ENCODE results near the gene NFATC2. TPM values are rescaled to one million over a fixed set of nuclear protein-coding genes. Genes with fewer than 3 reads are reported as not detected.
A peak's percentile ranks its signal among the peaks of the same experiment; 100 is the strongest.

NFATC2 gene
- polyA plus RNA-seq, 1 donor from 2014 or later = not detected

DNA sequence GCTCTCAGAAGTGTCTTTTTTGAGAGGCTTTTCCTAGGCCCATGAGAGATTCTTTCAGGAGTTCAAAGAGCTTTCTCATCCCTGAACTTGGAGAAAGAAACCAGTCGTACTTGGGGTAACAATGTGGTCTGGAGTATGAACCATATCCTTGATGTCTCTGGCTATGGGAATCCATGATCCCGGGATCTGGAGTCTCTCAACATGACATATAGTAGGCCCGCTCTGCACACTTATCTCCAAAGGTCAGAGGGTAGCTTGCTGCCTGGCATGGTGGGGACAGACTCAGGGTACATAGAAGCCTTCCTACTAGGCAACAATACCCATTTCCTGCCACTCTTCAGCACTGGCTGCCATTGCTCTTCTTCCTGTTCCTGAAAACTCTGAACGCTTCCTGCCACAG lies 42.2 kb upstream of the NFATC2 start:
- H3K36me3 ChIP-seq (ENCODE audit: insufficient read depth, low read length) = no peaks in the 10 kb centered on the region
- TF ChIP-seq EP300 (conservative IDR thresholded peaks at IDR 0.05; ENCODE audit: poor library complexity, severe bottlenecking) = no peak
- TF ChIP-seq RAD21 (conservative IDR thresholded peaks at IDR 0.05) = no peak
- TF ChIP-seq CTCF (IDR thresholded peaks at IDR 0.05; ENCODE audit: poor library complexity, severe bottlenecking) = no peak
- TF ChIP-seq POLR2AphosphoS5 (IDR thresholded peaks at IDR 0.05) = no peak
- TF ChIP-seq EZH2 (IDR thresholded peaks at IDR 0.05; ENCODE audit: borderline replicate concordance, insufficient read depth, low read length, poor library complexity, severe bottlenecking) = no peak
- no peak for TF ChIP-seq REST (IDR thresholded peaks at IDR 0.05; ENCODE audit: borderline replicate concordance)
- H3K27ac ChIP-seq (ENCODE audit: low read length) = peak overlapping the region; percentile 2
- H3K4me2 ChIP-seq (ENCODE audit: low read length) = no peak overlapping the region
- H3K9me3 ChIP-seq (ENCODE audit: low read length) = no peaks in the 10 kb centered on the region
- no peak overlapping the region for H3K9ac ChIP-seq (ENCODE audit: low read length)
- no peaks in the 10 kb centered on the region for H4K20me1 ChIP-seq (ENCODE audit: insufficient read depth)
- H3F3A ChIP-seq (ENCODE audit: insufficient read depth, low read length, poor library complexity, severe bottlenecking) = no peaks in the 10 kb centered on the region
- no peak overlapping the region for H3K4me3 ChIP-seq (ENCODE audit: low read length)
- H3K27me3 ChIP-seq (ENCODE audit: insufficient read depth, low read depth, low read length) = no peaks in the 10 kb centered on the region
- H3K79me2 ChIP-seq (replicated peaks; ENCODE audit: insufficient read depth, low read length) = no peaks in the 10 kb centered on the region
- H3K9me2 ChIP-seq (ENCODE audit: insufficient read depth, low read length) = no peaks in the 10 kb centered on the region
- H2AFZ ChIP-seq (ENCODE audit: low read depth, low read length) = no peak overlapping the region

DNA sequence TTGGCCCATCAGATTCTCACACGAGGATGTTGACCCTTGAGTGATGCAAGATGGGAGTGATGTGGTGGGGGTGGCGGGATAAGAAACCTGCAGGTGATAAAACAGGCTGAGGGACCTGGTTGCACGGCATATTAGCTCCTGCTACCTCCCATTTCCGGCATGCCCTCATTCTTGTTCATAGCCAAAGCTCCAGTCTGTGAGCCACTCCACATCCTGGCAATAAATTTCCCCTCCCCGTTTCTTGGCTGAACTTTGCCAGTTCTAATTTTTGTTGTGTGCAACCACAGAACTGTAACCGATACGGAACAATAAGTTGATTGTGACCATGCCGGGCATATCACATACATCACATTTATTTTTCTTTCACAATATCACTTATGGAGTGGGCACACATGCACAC lies 41.6 kb upstream of the NFATC2 start:
- Histone ChIP-seq H4K20me1 (ENCODE audit: insufficient read depth) (no peaks in the 10 kb centered on the region), H2AFZ (ENCODE audit: low read depth, low read length) (no peak overlapping the region), H3K9me2 (ENCODE audit: insufficient read depth, low read length) (no peaks in the 10 kb centered on the region), H3K4me2 (ENCODE audit: low read length) (no peak overlapping the region), H3K9ac (ENCODE audit: low read length) (no peak overlapping the region), H3K79me2 (replicated peaks; ENCODE audit: insufficient read depth, low read length) (no peaks in the 10 kb centered on the region), H3K4me3 (ENCODE audit: low read length) (no peak overlapping the region), H3F3A (ENCODE audit: insufficient read depth, low read length, poor library complexity, severe bottlenecking) (no peaks in the 10 kb centered on the region), H3K36me3 (ENCODE audit: insufficient read depth, low read length) (no peaks in the 10 kb centered on the region), H3K27me3 (ENCODE audit: insufficient read depth, low read depth, low read length) (no peaks in the 10 kb centered on the region), H3K9me3 (ENCODE audit: low read length) (no peaks in the 10 kb centered on the region), H3K27ac (ENCODE audit: low read length) (no peak overlapping the region)
- TF ChIP-seq RAD21 (conservative IDR thresholded peaks at IDR 0.05) = no peak
- no peak for TF ChIP-seq POLR2AphosphoS5 (IDR thresholded peaks at IDR 0.05)
- TF ChIP-seq CTCF (IDR thresholded peaks at IDR 0.05; ENCODE audit: poor library complexity, severe bottlenecking) = no peak
